H4 (cell line): Measurements from ENCODE around the gene ZNF609. TPM values are rescaled to one million over a fixed set of nuclear protein-coding genes. Genes with fewer than 3 reads are reported as not detected.
"Not testable (repeated sequence)": the region's sequence is repeated elsewhere in the genome, so short reads cannot be mapped to it uniquely, and the experiment has no call there.

Experiments used
- DNase-seq: peaks from one replicate; pipeline ENCODE4 v3.0.0-alpha.2; 2015; ENCODE audit warnings: low spot score
- total RNA-seq: library from RNA; depleted of rRNA; stranded (reverse); fragments of >200 nt; shearing (Covaris generic); gene quantifications from 2 replicates; pipeline ENCODE4 v1.2.3, GENCODE V29; 2014

ZNF609 gene
- total RNA-seq, 1 experiment from 2014 or later = 11.0 TPM

DNA sequence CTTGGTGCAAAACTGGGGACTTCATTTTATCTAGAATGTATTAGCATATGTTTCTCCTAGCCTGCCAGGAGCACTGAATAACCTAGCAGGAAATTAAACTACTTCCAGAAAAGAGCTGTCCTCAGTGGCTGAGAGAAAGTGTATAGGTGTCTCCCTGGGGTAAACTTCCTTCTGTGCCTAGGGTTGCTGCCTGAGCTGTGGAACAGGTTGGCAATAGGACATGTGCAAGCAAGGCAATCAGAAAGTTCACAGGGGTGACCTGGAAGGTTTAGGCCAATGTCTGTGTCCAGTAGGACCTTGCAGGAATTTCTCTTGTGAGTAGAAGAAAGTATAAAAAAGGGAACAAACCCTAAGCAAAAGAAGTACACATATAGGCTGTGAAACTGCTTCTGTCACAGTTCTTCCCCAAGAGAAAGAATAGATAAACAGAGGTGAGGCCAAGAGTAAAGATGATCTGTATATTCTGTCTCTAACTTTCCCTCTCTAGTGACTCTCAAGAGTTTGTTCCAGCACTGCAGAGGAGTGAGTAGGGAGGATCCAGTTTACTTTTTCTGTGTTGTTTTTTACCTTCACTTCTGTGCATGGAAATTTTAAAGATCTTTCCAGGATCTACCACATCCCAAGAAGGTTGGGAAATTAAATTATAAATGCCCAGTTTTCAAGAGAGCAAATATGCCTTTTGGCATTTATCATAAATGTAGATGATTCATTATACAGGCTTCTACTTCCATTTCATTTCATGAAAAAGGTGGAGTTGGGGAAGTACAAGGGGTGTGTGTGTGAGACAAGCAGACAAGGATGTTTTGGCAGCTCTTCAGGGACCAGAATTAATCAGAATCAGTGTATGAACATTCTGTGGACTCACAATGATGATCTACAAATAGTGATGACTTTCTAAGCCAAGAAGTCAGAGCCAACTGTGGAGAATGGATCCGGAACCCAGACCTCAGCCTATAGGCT is 159.8 kb downstream of the ZNF609 start:
- DNase-seq = no peak

DNA sequence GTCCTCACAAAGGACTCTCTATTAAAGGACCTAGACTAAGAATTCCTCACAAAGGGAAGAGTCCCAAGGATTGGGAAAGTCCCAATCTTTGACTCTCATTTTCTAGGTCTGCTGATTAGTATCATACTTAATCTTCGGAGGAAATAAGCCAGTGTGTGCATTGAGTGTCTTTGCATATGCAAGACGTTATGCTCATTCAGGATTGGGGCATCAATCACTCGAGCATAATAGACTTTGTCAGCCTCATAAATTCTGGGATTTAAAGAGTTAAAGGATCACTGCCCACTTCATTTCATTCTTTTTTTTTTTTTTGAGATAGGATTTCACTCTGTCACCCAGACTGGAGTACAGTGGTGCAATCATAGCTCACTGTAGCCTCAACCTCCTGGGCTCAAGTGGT is 160.7 kb downstream of the ZNF609 start:
- no peak for DNase-seq

DNA sequence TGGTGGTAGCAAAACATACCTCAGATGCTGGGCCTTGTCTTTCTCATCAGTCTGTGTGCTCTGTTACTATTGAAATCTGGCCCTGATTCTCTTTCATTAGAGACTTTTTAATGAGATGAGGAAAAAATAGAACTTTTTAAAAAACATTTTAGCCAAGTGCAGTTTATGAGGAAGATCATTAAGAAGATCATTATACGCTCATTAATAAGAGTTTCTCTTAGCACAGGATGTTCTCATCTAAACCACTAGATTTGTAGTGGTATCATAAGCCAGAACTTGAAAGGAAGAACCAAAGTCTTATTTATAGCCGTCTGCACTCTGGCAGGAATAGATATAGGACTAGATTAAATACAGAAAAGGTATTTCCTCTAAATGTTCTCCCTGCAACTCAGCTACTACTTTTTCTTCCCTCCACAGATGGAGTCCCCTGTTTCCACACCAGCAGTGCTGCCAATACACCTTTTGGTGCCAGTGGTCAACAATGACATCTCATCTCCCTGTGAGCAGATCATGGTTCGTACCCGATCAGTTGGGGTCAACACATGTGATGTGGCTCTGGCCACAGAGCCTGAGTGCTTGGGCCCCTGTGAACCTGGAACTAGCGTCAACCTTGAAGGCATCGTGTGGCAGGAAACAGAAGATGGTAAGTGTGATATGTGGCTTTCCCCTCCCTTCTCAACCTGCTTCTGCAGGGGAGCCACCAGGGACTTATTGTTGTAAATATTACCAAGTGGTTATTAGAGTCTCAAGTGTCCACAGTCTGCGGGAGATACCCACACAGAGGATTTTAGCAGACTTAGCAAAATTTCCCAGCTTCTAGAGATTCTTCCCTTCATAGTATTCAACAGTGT is 162.3 kb downstream of the ZNF609 start:
- DNase-seq = no peak

DNA sequence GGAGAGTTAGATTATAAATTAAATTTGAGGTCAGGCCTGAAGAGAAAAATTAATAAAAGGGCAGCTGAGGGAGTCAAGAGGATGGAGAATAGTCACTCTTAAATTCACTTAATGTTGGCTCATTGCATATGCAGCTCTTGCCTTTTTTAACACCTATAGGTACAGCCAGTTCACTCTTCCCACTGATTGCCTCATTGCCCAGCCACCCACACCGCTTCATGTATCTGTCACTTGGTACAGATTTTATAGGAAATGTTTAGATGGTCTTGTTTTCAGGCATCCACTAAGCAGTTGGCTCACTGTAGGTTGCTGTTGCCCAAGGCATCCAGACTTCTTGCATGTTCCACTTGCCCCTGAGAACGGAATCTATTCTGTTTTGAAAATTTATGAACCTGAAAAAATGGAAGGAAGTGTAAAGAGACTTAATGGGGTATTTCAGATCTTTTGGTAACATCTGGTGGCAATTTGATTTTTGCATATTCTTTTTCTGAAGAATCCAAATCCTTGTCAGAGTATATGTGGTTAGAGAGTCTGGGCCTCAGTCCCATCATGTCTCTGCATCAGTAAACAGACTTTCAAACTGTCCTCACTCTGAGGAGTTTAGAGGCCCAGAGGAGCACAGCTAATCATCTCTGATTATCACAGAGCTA is 163.1 kb downstream of the ZNF609 start:
- DNase-seq = no peak

DNA sequence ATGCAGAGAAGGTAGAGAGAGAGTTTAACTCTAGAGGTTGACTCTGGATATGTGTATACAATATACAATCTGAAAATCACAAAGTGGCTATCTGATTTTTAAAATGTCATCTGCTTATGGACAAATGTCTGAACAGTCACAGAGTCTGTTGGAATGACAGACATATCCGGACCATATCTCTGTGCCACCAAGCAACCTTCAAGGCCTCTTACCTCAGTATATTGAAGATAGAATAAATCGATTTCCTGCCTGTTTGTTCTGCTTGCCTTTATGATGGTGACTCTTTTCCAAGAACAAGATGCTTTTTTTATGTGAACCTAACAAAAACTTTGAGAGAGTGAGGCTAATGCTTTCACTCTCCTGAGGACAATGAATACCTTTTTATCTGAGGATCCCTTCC is 163.9 kb downstream of the ZNF609 start:
- DNase-seq = no peak

DNA sequence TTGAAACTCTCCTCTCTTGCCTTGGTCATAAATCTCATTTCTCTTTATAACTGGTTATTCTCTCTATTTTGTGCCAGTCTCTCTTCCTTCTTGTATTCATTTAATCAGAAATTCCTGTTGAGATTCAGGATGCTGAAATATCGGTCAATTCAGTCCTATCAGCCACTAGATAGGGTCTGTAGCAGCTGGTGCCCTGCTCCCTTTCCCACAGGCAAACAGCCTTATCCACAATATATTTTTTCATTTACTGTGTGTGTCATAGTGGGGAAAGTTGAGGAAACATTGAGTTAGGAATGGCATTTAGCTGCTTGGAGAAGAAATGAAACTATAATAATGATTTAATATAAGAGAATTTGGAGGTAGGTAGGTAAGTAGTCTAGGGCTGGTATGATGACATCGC is 168.7 kb downstream of the ZNF609 start:
- DNase-seq = no peak

DNA sequence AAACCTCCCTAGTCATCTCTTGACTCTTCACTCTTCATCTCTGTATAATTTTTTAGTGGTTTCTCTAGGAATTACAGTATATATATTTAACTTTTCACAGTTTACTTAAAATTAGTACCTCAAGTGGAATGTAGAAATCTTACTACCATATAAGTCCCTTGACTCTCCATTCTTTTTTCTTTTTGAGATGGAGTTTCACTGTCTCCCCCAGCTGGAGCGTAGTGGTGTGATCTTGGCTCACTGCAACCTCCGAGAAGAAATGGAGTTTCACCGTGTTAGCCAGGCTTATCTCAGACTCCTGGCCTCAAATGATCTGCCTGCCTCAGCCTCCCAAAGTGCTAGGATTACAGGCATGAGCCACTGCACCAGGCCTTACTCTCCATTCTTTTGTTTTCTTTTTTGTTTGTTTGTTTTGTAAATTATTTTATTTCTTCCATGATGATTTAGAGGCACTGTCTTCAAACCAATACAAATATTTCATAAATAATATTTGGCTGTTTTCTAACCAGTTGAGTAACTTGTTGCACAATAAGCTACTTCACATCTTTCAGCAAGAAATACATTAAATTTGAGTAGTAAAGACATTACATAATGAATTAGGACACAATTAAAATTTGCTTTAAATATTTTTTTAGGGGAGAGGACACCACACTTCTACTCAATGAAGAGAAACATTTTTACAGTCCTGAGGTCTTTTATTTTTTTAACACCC is 170.2 kb downstream of the ZNF609 start:
- no peak for DNase-seq

DNA sequence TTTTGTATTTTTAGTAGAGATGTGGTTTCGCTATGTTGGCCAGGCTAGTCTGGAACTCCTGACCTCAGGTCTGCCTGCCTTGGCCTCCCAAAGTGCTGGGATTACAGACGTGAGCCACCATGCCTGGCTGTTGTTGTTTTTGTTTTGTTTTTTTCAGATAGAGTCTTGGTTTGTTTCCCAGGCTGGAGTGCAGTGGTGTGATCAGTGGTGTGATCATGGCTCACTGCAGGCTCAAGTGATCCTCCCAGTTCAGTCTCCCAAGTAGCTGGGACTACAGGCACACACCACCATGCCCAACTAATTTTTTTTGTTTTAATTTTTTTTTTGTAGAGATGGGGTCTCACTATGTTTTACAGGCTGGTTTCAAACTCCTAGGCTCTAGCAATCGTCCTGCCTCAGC is 172.3 kb downstream of the ZNF609 start:
- not testable (repeated sequence) for DNase-seq

DNA sequence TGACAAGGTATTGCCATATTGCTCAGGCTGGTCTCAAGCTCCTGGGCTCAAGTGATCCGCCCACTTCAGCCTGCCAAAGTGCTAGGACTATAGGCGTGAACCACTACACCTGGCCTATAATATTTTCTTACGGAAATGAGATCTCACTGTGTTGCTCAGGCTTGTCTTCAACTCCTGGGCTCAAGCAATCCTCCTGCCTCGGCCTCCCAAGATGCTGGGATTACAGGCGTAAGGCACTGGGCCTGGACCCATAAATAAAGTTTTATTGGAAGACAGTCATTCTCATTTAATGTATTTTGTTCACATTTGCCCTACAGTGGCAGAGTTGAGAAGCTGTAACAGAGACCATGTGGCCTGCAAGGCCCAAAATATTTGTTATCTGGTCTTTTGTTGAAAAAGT is 173.0 kb downstream of the ZNF609 start:
- no peak for DNase-seq

DNA sequence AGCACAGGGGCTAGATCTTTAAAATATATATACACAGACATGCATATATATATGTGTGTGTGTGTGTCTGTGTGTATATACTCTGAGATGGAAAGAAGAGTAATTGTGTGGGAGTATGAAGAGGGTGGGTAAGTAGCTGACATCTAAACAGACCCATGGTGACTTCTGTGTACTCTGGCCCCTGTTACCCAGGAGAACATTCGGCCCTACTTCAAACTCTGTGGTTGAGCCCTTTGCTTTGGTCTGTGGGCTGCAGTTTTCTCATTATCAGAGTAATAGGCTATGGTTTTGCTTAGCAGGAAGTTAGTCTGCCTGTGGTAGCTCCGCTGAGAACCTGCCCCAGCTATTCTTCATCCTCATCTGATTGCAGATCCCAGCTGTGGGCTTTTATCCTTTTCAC is 173.6 kb downstream of the ZNF609 start:
- DNase-seq = no peak

DNA sequence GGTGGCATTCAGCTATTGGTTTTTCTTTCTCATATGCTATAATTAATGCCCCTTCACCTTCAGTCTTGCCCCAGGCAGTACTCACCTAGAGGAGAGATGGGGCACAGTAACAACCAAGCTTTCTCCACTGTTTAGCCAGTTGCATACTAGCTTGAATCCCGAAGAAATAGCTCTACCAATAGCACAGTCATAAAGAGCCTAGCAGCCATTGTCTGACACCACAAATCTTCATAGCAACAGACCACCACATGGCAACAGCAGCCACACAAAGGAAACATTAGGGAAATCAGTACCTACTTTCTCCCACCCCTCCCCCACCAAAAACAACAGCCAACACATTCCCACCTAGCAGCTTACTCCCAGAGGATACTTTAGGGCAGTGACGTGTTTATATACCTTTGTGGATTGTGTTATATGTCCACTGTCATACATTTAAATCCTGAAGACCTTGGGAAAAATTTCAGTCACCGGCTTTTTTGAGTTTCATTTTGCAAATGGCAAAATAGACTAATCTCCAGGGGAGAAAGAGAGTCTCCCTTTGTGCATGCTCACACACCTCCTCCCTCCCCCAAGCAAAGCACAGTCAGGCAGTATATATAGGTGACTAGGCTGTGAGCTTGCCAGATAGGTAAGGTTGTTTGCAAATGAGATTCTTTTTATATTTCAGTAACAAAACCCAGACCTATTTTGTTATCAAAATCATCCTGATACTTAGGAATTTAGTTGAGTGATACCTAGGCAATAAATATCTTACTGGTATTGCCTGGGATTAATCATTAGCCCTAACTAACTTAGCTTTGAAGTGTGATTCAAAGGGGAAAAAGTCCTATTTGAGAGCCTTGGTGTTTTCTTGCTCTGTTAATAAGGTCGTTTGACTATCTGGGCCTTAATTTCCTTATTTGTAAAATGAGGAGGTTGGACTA is 174.5 kb downstream of the ZNF609 start:
- no peak for DNase-seq

DNA sequence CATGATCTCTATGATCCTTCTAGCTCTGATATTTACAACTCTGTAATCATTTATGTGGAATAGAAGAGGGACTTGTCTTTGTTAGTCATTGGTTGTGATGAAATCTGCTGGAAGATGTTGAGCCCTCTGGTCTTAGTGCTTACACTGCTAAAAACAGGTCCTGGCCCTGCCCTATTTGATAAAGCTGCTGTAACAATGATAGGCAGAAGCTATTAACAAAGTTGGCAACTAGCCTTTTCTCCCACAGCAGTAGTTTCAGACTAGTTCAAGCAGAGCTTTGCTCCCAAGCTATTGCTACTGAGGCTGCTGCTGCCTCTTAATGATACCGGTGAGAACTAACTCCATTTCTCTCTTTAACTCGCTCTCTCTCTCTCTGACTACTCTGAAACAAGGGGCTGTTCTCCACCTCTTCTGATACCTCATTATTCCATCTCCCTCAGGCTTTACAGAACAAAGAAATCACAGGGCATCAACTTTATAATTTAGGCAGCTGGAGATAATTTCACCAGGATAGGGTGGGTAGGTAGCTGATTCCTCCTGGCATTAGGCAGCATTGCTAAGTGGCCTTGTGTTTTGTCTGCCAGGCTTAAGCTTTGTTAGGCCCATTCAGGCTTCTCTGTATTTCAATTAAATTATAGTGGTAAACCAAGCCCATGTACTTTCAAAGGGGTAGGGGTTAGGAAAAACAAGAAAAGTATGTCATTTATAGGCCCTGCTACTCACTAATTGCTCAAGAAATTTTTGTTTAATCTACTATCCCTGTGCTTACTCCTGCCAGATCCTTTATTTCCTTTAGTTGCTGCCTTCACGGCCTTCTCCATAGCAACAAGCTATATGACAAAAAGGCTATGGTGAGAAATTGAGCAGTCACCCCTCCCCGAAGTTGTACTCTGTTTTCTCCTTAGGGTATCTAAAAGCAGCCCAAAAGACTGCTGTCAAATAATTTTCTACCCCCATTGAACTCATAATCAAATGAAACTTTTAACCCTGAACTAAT is 175.4 kb downstream of the ZNF609 start:
- no peak for DNase-seq

DNA sequence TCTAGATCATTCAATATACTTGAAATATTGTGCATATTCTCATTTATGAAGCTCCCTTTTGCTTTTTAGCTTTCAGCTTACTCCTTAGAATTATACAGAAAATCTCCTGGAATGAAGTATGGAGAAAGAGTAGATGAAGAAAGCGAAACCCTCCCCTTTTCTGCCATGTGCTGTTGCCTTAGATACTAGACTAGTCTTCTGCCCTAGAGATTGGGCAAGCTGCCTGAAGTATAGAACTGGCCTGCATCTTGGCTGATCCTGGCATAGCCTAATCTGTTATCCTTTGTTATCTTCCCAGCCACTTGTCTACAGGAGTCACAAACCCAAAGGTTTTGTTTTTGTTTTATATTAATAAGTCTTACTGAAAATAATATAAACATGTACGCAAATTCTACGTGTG is 176.2 kb downstream of the ZNF609 start:
- no peak for DNase-seq

DNA sequence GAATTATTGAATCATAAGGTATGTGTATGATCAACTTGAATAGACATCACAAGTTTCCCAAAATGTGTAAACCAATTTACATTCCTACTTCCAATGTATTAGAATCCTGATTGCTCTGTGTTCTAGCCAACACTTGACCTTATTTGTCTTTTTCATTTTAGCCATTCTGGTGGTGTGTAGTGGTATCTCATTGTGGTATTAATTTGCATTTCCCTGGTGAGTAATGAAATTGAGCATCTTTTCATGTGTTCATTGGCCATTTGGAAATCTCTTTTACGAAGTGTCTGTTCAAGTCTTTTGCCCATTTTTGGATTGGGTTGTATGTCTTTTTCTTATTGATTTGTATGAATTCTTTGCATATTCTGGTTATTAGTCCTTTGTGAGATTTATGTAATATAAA is 177.0 kb downstream of the ZNF609 start:
- DNase-seq = no peak

DNA sequence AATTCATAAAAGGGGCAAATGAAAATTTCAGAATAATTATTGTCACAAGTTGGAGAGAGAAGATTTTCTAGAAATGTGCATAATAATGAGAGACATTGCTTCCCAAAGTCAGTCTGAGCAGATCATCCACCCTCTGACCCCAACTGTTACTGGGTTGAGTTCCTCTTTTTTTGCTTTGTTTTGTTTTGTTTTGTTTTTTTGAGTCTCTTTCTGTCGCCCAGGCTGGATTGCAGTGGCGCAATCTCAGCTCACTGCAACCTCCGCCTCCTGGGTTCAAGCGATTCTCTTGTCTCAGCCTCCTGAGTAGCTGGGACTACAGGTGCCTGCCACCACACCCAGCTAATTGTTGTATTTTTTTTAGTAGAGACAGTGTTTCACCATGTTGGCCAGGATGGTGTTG is 179.4 kb downstream of the ZNF609 start:
- DNase-seq = not testable (repeated sequence)

DNA sequence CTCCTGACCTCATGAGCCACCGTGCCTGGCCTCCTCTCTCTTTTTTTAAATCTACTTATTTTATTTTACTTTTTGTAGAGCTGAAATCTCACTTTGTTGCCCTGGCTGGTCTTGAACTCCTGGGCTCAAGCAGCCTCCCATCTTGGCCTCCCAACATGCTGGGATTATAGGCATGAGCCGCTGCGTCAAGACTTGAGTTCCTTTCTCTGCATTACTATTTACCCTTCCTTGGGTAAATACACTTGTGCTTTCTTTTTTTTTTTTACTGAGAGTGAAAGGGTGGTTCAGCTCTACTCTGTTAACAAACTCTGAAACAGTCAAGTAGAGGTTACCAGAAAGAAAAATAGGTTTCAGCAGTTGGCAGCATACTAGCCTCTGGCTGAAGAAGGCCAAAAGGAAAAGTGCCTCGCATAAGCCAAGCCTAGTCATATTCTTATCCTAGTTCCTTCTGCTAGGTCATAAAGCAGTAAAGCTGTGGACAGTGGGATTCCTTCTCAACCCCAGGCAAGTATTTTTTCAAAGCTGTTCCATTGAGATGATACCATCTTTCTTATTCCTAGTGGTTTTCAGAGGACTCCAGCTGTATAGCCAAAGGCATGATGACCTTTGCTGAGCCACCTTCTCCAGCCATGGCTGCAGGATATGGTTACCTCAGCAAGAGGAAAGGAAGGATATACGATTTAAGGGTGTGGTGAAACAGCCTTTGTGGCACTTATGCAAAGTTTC is 179.9 kb downstream of the ZNF609 start:
- DNase-seq = no peak

DNA sequence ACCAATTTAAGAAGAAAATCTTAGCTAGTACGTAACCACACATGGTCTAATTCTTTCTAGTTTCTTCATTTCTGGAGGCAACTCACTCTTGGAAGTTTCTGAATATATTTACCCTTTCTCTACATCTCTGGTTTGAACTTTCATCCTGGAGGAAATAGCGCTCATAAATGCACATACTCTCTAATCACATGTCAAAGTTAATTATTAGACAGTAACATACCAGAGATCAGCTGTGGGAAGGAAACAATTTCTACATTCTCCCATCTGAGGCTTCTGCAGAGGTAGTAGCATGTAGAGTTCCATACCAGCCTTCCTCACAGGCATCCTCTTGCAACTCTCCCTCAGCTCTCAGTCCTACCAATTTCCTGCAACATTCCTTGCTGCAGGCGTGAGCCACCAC is 182.5 kb downstream of the ZNF609 start:
- no peak for DNase-seq

DNA sequence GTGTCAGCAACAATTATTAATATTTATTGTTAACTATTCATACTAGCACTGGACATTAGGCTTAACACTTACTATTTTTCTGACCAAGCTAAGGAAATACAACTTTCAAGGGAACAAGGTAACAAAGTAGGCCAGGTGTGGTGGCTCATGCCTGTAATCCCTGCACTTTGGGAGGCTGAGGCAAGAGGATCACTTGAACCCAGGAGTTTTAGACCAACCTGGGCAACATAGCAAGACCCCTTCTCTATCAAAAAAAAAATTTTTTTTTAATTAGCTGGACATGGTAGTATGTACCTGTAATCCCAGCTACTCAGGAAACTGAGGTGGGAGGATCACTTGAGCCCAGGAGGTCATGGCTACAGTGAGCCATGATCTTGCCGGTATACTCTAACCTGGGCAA is 183.3 kb downstream of the ZNF609 start:
- no peak for DNase-seq

DNA sequence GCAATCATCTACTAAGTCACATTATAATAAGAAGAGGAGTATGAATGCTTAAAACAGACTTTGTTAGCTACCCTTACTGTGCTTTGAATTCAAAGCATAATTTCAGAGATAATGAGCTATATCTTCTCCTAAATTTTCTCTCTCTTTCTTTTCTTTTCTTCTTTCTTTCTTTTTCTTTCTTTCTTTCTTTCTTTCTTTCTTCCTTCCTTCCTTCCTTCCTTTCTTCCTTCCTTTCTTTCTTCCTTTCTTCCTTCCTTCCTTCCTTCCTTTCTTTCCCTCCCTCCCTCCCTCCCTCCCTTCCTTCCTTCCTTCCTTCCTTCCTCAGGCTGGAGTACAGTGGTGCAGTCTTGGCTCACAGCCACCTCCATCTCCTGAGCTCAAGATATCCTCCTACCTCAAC is 184.4 kb downstream of the ZNF609 start:
- DNase-seq = not testable (repeated sequence)
